NCI-H1105 treated with DMSO at 0.1 percent for 48 hours (cell line): ENCODE results near the gene AMER3.

Experiments used
- DNase-seq: peaks from one replicate; lab custom pipeline; 2025; lab: John Stamatoyannopoulos, UW

Gene AMER3

DNA sequence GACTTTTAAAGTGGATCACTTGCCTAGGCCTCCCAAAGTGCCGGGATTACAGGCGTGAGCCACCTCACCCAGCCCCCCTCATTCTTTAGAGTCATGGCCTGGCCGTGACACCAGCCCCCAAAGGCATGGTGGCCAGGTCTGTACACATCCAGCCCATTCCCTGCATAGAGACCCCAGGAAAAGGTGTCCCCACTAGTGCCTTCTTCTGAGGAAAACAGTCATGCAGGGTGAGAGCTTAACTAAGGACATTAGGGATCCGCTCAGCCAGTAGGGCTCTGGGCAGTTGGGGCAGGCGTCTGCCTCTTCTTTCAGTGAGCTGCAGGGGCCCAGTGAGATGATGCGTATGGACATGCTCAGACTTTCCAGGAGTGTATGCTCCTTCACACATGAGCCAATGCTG is 5.7 kb upstream of the AMER3 start:
- DNase-seq = no peak

DNA sequence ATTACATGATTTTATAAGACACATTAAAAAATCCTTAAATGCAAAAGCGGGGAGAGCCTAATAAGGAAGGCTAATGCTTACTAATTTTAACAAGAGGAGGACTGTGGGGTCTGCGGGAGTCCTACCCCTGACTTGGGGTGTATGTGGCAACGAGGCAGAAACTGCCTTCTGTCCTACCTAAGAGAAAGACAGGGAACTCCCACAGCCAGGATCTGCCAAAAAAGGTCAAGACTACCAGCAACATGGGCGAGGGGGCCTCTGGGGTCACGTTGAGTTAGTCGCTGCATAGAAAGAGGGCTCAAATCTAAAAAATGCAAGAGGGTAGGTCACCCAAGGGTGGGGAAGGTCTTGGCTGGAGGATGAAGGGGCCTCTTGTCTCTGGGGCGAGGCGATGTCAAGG is 529 bp upstream of the AMER3 start:
- no peak for DNase-seq

DNA sequence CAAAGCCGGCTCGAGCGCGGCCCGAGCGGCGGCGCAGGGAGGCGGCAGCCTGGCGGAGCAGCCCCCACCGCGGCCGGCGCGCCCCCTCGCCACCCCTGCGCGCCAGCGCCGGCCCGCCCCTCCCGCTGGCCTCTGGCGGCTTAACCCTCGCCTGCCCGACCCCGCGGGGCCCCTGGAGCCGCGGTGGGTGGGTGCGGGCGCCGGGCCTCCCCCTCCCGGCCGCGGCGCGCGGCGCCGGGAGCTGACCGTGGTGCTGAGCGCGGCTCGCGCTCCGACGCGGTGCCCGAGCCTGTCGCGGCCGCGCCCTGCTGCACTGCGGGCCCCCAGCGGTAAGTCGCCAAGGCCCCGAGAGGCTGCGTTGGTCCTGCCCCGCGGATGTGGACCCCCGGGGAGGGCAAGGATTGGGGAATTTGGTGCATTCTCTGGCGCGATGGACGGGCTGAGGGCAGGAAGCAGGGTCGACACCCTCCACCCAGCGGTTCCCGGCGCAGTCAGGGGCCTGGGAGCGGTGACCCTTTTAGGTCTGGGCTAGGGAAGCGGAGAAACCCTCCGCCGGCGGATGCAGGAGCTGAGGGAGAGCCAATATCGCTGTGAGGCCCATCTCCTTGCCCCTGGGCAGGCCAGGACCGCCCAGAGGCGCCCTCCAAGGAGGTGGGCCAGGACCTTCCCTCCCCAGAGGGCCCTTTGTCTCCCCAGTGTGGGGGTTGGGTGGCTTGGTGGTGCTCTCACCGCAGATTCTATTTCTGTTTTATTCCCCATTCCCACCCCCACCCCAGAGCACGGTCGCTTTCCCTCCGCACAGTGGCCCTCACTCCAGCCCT is 923 bp downstream of the AMER3 start:
- peak; percentile 36 for DNase-seq

DNA sequence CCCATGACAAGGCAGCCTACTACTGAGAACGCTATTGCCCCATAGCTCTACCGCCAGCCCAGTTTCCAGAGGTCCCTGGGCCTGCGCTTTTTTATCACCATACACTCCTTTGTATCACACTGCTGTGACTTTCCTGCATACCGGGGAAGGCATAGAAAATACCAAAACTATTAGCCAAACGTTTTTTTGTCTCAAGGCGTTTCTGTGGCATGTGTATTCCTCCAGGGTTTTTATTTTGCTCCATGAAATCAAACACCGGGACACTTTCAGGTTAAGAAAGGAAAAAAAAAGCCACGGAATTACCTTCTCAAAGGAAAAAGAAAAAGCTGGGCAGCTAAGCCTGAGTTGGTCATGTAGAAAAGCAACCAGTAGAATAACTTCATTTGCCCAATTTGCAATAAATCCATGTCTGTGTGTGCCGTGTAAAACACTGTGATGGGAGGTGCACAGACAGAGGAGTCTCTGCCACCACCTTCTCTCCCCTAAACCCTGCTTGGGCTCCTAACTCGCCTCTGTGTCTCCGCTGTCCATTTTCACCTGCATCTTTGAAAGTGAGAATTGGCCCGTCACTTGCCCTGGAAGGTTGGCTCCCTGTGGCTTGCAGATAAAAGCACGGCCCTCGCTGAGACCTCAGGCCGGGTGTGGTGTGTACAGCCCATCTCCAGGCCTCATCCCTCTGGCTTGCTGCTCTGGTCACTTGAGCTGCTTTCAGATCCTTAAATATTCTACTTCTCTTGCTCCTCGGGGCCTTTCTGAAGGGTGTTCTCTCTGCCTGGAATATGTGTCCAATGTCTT is 1.7 kb downstream of the AMER3 start:
- peak; percentile 36 for DNase-seq

DNA sequence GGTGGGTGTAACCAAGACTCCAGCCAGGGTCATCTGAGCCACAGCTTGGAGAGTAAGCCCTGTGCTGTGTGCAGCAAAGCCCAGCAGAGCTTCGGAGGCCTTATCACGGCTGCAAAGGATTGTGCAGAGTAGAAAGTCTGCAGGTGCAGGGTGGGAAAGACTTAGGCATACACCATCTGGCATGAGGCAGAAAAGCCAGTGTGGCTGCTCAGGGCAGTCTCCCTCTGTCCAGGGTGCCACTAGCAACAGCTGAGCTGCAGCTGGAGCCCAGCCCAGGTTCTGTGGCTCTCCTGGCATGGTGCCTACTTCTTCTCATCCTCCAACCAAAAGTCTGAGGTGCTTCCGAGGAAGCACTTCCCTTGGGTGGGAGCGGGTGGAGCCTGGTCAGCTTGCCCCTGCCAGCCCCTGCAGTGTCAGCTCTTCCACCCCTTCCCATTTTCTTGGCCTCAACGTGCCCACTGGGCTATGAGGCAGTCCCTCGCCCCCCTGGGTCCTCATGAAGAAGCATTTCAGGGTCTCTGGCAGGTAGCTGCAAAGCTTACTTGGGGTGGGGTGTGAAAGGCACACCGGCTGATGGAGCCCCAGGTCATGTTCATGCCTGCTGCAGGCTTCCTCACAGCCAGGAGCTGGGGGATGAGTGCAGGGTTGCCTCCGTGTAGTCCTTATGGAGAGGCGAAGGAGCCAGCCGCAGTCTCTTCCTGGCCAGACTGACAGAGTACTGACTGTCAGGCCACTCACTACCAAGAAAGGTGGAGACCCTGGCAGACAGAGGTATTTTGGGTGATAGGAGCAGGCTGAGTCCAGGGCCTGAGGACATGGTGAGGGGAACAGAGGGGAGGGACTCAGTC is 4.8 kb downstream of the AMER3 start:
- peak; percentile 85 for DNase-seq

- no peak for DNase-seq
Measured at GRCh38 chr2:130760754-130761751, 5.7 kb downstream of the AMER3 start.

GRCh38 chr2:130762031-130762909 is 6.9 kb downstream of the AMER3 start:
- DNase-seq = no peak

DNA sequence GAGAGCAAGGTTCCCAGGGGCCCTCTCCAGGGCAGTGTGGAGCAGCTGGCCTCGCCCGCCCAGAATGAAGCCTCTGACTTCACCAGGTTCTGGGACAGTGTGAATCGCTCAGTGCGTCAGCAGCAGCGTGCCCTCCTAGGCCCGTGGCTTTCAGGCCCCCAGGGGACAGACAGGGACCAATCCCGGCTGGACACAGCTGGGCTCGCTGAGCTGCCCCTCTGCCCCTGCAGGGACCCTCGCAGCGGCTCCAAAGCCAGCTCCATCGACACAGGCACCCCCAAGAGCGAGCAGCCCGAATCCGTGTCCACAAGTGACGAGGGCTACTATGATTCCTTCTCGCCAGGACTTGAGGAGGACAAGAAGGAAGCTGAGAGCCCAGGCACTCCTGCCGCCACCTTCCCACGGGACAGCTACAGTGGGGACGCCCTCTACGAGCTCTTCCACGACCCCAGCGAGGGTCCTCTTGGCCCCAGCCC is 7.6 kb downstream of the AMER3 start:
- DNase-seq = no peak

GRCh38 chr2:130763405-130763804 is 8.1 kb downstream of the AMER3 start:
- no peak for DNase-seq

DNA sequence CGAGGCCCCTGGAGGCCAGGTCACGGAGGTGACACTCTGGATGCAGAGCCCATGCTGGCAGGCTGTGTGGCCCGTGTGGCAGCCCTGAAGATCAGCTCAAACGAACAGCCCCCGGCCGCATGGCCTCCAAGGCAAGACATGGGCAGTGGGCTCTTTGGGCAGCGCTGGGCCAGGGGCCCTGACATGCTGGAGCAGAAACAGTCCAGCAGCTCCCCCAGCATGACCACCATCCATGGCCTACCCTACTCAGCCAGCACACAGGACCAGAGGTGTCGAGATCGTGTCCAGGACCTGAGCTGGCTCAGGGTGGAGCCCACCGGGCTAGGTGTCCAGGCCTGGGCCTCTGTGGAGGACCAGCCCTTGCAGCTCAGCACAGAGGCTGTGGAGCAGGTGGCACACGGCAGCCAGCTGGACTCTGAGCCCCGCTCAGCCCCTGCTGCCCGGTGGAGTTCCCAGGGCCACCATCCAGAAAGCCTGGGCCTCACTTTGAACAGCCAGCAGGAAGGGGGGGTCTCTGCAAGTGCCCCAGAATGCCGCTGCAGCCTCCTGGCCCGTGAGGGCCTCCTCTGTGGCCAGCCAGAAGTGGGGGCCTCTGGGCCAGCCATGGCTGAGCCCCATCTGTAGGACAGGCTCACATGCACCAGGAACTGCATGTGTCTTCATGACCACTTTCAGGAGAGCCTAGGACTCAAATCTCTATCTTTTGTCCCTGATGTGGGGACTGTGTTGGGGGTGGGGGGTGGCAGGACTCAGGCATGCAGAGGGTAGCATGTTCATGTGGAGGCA is 8.9 kb downstream of the AMER3 start:
- no peak for DNase-seq

DNA sequence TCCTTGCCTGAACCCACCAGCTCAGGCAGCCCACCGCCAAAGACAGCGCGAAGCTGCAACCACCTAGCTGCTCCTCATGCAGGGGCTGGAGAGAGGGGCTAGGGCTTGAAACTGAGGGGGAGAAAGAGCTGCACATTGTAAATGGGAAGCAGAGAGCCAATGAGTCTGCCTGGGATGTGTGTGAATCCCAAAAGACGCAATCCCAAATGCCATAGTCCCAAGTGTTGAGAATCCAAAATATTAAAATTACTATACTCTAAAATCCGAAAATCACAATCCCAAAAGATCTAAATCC is 9.4 kb downstream of the AMER3 start:
- no peak for DNase-seq

GRCh38 chr2:130765464-130765863 is 10.1 kb downstream of the AMER3 start:
- DNase-seq = no peak

DNA sequence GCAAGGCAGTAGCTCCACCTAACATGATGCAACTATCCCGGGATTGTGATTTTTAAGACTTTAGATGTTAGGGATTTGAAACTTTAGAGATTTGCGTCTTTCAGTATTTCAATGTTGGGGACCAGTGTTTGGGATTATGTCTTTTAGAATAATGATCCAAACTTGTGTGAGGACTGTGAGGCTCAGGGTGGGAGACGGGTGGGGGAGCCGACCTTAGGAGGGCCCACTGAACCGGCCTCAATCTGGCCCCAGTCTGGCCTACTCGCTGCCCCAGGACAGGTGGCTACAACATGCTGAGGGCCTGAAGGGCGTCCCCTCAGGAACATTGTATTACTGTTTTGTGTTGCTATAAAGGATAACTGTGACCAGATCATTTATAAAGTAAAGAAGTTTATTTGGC is 10.7 kb downstream of the AMER3 start:
- DNase-seq = no peak

GRCh38 chr2:130766711-130767407 is 11.5 kb downstream of the AMER3 start:
- DNase-seq = no peak

DNA sequence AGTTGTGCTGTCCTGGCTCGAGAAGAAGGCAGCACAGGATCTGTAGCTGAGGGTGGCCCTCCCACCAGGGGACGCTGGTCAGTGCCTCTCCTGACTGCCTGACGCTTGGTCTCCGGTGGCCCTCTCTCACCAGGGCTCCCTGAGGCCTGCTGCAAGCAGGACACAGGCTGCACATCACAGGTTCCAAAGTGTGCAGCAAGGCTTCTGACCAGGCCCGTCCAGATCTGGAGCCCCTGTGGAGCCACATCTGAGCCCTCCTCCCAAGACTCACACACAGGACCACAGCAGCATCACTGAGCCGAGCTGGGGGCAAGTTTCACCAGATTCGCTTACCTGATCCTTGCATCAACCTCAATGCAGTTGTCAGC is 12.1 kb downstream of the AMER3 start:
- DNase-seq = no peak

- DNase-seq = no peak
Measured at GRCh38 chr2:130768191-130768855, 13.0 kb downstream of the AMER3 start.

DNA sequence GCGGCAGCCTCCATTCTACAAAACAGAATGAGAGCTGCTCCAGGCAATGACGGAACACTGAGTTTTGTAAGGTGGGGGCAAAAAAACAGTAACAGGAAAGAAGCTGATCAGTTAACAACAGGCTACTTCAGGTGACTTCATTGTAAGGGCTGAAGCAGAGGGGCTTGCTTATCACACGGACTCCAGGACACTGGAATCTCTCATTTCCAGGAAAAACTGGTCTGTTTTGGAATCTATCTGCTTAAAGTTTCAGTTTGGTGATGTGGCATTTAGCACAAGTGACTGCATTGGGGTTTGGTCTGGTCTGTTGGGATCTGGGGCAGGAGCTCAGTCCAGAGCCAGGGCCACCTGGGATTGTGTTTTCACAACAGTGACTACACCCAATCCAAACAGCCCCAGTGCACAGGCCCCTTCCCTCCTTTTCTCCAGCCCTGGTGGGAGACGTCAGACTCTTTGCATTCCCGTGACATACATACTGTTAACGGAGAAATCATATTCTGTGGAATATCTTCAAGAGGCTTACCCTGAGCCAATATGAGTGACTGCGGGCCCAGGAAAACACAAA is 14.1 kb downstream of the AMER3 start:
- DNase-seq = no peak

GRCh38 chr2:130776550-130776949 is 21.2 kb downstream of the AMER3 start:
- peak; percentile 2 for DNase-seq
